Measurements from ENCODE around the gene BABAM1.

Gene BABAM1

DNA sequence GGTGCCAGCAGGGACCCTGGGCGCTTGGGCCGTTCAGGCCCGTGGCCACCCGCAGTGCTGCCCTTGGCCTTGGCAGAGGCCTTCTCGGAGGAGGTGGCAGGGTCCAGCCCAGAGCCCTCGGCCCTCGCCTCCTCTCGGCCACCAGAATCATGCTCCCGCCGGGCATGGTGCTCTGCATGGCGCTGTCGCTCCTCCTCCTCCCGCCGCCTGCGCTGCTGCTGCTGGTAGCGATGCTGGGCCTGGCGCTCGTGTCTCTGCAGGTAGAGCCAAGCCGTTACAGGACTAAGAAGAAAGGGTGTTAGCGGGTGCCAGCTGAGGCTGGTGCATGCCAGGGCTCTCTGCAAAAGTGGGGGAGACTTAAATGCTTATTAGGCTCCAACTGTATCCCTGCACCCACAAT lies 57.9 kb downstream of the BABAM1 start:
- no peak for DNase-seq

DNA sequence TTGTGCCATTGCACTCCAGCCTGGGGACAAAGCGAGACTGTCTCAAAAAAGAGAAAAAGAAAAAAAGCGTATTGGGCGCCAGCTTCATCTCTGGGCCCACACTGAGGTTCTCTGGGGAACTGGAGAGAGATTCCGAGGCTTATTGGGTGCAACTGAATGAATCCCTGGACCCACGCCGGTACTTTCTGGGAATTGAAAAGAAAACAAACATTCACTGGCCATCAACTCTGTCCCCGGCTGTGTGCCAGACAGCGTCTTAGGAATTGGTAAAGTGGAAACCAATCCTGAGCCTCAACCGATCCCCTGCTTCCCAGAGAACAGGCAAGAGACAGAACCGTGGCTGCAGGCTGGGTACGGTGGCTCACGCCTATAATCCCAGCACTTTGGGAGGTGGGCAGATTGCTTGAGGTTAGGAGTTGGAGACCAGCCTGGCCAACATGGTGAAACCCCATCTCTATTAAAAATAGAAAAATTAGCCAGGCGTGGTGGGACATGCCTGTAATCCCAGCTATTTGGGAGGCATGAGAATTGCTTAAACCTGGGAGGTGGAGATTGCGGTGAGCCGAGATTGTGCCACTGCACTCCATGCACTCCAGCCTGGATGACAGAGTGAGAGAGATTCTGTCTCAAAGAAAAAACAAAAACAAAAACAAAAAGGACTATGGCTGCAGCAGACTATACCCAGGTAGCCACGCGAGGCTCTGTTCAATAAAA lies 58.8 kb downstream of the BABAM1 start:
- DNase-seq: no peak

DNA sequence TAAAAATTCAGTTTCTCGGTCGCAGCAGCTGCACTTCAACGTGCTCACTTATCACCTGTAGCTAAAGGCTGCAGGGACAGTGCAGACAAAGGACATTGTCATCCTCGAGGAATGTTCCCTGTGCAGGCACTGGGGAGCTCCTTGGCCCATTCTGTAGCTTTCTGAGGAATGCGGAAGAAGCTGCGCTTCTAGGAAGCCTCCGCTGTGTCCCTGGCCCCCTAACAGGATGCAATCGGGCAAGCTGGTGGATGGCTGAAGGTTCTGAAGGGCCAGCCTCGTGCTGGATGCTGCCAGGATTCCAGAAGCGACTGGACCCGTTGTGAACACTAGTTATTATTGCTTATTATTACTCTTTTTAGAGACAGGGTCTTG lies 59.3 kb downstream of the BABAM1 start:
- DNase-seq: no peak

DNA sequence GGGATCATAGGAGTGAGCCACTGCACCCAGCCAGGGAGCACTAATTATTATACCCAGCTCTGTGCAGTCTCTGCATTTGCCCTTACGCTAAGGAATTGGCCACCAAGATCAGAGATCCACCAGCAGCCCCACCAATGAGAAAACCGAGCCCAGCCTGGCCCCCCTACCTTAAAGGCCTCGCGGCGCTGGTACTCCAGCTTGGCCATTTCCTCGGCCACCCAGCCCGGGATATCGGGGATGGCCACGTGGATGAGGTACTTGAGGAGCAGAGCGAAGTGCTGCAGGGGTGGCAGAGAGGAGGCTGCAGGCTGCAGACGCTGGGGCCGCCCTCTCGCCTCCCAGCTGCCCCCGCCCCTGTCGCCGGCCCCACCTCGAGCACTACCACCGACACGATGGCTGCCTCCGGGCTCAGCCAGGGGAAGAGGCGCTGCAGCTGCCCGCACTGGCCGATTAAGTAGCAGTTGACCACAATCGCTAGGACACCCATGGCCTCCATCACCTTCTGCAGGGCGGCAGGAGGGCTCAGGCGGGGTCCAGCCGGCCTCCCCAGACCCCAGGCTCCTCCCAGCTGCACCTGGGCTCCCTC lies 59.9 kb downstream of the BABAM1 start:
- DNase-seq: no peak

DNA sequence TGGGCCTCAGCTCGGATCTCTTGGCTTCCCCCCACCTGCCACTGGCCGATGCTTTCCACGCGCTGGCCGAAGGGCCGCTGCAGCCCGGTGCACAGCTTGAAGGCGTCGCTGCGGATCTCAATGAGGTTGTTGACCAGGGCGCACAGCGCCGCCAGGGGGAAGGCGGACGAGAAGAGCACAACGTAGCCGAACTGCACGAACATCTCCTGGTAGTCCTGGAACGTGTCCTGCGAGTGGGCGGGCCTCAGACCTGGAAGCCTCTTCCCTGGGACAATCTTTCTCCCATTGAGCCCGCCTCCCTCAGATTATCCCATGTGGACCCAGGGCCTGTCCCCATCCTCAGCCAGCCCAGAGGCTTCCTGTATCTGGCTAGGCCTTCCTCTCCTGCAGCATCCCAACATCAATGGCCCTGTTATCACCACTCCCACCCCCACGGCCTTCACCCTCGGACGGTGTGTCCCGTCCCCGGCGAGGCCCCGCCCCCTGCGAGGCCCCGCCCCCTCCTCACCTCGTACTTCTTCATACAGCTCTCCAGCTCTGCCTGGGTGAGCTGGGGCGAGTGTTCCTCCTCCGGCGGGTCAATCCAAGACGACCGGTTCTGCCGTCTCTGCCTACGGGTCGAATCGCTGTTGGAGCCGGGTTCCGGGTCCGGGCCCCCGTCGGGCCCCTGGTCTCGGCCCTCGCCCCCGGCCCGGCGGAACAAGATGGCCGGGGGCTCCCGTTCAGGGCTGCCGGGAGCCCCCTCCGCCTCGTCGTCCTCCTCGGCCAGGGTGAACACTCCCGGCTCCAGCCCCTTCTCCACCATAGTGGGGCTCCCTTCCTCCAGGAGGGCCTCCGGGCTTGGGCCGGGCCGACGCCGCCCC lies 60.6 kb downstream of the BABAM1 start:
- peak; percentile 46 for DNase-seq
